Measurements from ENCODE around the gene R3HDM1.
"Not testable (repeated sequence)": the region's sequence is repeated elsewhere in the genome, so short reads cannot be mapped to it uniquely, and the experiment has no call there.

Gene R3HDM1

DNA sequence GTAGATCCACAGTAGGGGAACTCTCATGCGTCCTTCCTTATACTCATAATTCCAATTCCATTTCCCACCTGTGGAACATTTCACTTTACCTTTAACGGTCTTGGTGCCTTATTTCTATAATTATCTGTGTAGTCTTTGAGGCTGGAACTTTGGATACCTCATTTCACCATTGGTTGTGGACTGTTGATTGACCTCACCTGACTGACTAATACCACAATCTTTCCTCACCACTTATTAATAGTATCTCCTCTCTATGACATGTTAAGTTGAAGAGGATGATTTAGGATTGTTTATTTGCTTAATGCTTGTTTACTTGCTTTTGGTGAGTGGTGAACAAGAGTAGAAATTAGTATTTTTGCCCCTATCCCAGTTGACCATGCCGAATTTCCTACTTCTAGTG, 50.0 kb downstream of the R3HDM1 start:
- no peak for DNase-seq

DNA sequence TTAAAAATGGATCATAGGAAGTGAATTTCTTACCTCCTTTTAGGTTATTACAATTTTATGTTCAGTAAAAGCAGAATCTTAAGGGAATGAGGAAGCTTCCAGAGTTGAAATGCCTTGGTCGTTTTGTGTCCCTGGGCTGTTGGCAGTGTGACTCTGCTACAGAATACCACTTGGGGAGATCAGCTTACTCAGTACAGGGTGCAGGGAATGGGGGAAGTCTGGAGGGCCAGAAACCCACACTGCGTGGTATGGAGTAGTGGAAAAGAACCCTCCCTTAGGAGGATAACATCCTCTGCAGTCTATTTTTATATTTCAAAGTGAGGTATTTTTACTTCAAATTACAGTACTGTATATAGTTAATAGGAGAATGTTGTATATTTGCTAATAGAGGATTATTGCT, 51.1 kb downstream of the R3HDM1 start:
- no peak for DNase-seq

DNA sequence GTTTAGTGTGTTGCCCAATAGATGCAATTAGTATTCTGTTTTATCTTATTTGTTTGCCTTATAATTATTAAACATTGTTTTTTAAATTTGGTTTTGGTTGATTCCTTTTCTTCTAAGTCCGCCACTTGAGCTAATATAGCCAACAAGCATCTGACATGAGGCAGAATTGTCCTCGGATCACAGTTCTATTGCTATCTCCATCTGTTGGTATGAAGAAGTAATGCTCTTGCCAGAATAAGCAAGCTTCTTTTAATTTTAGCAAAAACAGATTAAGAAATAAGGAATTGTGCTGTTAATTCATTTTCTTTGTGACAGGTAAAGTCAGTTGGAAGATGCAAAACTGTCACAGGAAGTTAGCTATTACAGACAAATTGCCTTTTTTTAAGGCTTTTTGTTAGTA, 54.3 kb downstream of the R3HDM1 start:
- DNase-seq = no peak

DNA sequence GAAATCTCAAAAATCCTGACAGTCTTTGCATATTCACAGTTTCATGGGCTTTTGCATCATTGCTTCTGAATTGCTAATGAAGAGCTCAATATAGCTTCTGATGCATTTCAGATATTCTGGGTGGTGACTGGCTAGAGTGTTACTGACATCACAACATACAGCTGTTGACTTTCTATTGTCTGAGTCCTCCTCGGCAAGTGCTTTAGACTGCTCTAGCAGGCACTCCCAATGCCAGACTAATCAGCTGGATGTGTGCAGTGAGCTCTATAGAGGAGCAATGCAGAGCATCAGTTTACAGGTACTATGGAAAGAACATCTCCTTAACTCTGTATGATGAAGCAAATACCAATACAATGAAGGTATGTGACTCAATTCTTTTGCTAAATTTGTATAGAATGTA, 54.9 kb downstream of the R3HDM1 start:
- no peak for DNase-seq

DNA sequence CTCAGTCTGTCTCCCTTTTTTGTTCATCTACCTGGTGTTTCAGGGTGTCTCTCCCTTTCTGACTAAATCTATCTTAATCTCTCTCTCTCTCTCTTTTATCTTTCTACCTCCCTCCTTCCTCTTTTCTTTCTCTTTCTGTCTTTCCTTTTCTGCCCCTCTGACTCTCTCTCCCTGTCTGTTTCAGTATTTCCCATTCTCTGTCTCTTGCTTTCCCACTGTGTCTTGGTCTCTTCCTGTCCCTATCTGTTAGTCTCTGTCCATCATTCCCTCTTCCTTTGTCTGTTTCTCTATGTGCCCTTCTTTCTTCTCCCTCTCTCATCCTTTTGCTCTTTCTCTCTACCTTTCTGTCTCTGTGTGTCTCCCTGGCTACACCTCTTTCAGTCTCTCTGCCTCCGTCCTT, 56.7 kb downstream of the R3HDM1 start:
- DNase-seq = no peak

DNA sequence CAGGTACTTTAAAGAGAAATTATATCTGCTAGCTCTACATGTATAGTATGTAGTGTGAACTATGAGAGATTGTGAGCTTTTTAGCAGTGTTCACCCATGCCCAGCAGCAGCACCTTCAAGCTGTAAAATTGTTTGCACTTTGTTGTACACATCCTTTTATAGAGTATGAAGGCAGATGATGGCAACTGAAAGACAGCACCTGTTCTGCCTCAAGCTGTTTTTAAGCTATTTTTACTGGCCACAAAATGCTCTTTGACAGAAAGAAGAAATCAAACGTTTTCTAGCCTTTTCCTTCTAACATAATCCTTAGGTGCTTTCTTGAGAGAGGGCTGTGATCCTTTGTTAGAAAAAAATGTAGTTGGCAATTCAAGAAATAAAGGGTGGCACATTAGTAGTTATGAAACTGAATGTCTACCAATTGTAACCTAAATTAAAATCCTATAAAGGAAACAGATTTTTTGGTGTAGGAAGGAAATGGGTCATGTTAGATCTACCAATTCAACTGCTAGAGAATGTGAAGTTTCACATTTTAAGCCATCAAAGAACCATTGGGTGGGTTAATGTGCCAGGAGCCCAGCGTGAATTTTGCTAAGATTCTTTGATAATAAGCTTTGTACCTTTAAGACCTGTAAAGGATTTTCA, 59.5 kb downstream of the R3HDM1 start:
- no peak for DNase-seq

DNA sequence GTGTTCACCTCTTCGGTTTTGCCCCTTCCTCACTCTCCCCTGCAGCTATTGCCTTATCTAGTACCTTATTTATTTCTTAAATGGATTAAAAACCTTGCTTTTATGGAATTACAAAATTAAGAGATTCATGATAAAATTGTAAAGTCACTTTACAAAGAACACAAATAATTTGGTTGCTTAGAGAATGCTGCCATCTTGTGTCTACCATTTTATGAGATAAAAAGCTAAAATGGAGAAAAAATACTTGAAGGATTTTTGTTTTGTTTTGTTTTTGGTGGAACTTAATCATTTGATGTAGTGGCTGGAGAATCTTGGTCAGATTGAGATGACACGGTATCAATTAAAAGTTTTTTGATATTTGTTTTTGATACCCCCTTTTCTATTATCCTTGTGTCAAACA, 69.6 kb downstream of the R3HDM1 start:
- DNase-seq = peak; percentile 9

DNA sequence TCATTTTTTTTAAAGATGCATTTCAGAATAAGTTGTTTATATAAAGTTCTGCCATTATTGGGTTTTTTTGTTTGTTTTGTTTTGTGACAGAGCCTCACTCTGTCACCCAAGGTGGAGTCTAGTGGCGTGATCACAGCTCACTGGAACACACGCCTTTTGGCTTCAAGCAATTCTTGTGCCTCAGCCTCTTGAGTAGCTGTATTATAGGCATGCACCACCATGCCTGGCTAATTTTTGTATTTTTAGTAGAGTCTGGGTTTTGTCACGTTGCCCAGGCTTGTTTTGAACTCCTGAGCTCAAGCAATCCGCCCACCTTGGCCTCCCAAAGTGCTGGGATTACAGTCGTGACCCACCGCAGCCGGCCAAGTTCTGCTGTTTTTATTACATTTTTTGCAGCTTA, 72.3 kb downstream of the R3HDM1 start:
- no peak for DNase-seq

DNA sequence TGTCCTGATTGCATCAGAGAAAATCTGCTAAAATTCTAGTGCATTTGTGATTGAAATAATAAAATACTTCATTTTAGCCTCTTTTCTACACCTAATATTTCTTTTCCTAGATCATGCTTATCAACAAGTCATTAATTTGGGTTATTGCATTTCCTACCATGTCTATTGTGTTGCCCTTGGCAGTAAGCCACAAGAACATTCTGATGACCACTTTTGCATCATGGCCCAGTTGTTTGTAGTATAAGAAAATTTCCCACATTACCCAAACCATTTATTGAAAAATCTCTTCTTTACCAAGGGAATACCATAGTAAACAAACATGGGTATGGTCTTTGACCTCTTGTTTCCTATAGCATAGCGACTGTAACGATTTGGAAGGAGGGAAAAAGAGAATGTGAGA, 76.3 kb downstream of the R3HDM1 start:
- no peak for DNase-seq

DNA sequence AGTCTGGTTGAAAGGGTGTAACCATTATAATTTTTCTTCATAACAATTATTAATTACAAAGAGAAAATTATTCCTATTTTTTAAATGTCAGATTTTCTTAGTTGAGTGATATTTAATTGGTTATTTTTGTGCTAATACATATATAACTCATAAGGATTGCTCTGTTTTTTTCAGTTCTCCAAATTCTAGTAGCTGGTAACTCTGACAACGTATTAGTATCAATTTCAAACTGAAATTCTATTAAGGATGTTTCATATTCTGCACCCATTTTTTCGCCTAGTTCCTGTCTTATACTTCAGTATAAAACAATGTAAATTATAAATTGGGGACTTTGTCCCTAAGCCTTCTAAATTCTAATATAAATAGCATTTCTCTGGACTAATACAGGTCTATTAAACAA, 81.0 kb downstream of the R3HDM1 start:
- DNase-seq = no peak

DNA sequence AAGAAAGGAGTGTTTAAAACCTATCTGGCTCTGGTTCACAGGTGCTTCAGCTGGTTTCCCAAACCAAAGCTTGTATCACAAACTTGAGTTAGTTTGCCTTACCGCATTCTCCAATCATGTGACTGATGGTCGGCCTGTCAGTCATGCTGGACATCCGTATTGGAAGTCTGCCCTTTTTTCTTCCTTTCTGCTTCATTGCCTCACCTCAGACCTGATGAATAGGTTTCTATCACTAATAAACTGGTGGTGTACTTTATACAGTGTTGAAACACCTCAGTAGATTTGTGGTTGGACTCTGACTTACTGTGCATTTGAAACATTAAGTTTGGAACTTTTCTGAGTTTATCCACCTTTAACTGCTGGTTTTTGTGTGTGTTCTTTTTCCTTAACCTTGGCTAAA, 84.1 kb downstream of the R3HDM1 start:
- DNase-seq = no peak

DNA sequence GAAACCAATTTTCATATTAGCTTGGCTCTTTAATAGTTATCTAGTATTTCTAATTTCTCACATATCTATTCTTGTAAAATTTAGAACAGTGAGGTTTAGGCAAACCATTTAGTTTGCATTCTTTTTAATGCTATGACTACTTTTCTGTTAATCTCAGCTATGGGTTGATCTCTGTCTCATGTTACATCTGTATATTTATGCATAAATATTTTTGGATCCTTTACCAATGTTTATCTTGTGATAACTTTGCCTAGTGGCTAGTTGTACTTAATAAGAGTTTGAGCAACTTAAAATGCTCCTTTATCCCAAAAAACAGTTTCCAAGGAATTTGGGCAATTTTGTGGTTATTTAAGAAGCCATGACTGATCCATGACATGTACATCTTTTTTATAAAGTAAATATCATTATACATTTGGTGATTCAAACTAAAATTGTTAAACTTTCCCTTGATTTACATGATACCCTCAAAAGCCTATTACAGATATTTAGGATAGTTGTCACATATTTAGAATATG, 86.3 kb downstream of the R3HDM1 start:
- DNase-seq = no peak

DNA sequence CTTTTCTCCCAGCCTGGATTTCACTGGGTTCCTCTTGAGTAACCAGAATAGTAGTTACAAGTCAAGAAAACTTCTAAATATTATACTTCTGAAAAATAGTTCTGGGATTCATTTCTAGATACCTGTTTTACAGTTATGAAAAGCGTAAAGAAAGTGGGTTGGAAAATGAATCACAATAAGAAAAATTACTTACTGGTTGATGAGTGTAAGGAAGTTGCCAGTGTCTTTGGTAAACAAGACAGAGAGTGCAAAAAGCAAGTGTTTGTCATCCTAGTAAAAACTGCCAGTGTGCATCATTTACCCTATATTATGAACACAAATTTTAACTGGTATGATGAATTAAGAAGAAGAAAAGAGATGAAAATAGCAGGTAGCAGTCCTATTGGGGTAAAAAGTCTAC, 88.9 kb downstream of the R3HDM1 start:
- DNase-seq = no peak

DNA sequence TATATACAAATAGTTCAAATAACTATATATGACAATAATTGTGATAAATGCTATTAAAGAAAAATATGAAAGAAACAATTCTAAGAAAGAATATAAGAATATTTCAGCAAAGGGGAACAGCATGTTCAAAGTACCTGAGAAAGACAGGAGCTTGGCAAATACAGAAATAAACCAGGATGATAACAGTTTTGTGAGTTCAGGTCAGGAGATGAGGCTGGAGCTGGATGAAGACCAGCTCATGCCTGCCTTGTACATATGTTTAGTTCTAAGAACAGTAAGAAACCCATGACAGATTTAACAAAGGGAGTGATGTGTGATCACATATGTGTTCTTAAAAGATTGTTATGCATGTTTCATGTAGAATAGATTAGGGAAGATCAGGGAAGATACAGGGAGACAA, 98.2 kb downstream of the R3HDM1 start:
- no peak for DNase-seq

DNA sequence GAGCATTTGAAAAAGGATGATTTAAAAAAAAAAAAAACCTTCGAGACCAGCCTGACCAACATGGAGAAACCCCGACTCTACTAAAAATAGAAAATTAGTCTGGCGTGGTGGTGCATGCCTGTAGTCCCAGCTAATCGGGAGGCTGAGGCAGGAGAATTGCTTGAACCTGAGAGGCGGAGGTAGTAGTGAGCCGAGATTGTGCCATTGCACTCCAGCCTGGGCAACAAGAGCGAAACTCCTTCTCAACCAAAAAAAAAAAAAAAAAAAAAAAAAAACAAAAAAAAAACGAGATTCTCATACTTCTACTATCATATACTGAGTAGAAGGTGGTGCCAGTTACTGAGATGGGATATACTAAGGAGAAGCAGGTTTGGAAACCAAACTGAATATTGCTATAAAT, 98.8 kb downstream of the R3HDM1 start:
- DNase-seq = not testable (repeated sequence)

DNA sequence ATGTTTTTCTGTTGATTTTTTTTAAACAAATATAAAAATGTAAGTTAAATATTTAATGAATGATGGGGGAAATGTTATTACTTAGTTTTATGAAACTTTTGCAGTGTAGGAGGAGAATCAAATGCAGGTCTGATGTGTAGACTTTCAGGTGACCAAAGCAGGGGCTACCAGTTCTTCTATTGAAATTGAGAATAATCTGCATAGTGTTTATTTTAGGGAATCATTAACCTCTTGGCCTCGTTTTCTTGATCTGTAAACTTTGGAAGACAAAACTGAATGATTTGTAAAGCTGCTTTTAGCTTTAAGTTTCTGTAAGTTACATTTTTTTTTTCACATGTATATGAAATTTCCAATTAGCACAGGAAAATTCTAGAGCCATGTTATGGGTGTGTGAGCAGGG, 99.2 kb downstream of the R3HDM1 start:
- no peak for DNase-seq

DNA sequence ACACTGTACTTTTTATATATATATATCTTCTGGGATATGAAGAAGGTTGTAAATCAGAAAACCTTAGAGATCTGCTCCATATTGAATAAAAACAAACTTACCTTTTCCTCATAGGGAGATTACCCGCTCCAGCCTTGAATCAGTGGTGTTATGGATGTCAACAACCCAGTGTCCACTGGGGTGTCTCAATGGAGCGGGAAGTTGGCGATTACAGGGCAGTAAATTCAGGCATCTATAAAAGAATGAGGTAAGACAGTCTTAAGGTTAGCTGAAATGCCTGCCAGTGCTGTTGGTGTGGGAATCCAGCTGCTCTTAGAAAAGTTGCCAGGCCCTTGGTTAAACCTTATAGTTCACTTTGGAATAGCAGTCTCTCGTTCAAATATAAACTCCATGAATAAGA, 102.3 kb downstream of the R3HDM1 start:
- DNase-seq = no peak

DNA sequence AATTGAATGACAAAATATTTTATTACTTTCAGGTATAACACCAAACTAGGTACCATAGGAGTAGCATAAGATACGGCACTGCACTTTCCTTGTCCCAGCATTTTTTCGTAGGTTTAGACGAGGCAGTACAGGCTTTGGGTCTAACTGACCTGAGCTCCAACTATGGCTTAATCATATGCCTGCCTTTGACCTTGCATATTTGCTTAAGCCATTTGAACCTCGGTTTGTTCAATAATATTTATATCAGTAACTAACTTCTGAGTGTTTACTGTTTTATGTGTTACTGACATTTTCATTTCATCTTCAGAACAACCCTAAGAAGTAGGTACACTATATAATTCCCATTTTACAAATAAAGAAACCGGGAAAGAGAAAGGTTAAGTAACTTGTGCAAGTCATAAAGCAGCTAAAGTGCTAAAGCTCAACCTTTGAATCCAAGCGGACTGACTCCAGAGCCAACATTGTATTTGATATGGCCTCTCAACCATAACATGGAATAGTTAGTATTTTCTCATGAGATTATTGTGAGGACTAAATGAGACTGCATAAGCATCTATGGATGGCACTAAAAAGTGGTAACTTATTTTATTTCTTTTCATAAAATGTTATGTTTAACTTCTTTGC, 104.0 kb downstream of the R3HDM1 start:
- no peak for DNase-seq

DNA sequence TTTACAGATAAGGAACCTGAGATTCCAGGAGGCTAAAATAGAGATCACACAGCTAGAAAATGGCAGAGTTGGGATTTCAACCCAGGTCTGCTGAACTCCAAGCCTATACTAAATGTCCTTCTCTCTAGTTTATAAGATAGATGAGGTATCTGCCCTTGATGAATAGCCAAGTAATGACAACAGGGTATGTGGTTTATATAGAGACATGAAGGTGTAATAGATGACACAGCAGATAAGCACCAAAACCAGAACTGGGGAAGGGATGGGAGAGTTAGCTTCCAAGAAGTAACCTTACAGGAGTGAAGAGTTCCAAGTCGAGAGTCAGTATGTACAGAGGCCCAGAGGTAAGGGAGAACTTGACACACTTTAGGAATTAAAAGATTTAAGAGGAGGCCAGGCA, 105.7 kb downstream of the R3HDM1 start:
- no peak for DNase-seq

DNA sequence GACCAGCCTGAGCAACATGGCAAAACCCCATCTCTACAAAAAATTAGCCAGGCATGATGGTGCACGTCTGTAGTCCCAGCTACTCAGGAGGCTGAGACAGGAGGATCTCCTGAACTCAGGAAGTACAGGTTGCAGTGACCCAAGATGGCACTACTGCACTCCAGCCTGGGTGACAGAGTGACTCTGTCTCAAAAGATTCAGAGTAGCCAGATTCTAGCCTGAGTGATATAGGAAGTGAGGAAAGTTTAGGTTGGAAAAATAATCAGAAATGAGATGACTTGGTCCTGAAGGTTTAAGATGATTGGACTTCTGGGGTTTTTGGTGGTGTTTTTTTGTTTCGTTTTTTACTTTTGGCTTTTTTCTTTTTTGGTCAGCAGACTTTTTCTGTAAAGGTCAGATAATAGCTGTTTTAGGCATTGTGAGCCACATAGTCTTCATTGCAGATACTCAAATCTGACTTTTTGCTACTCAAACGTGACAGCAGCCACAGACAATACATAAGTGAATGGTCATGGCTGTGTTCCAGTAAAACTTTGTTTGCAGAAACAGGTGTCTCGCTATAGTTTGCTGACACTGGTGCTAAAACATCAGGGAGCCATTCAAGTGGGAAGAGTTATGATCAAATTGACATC, 106.3 kb downstream of the R3HDM1 start:
- no peak for DNase-seq

DNA sequence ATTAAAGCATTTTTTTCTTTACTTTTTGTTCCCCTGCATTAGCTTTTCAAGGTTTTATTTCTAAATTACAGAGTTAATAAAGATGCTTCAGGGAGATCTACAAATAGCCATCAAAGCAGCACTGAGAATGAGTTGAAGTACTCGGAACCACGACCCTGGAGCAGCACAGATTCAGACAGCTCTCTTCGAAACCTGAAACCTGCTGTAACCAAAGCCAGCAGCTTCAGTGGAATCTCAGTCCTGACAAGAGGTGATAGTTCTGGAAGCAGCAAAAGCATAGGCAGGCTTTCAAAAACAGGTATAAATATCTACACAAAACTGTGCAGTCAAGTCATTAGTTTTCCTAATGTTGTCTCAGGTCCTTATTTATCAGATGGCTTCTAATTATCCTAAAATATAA, 107.5 kb downstream of the R3HDM1 start:
- no peak for DNase-seq

DNA sequence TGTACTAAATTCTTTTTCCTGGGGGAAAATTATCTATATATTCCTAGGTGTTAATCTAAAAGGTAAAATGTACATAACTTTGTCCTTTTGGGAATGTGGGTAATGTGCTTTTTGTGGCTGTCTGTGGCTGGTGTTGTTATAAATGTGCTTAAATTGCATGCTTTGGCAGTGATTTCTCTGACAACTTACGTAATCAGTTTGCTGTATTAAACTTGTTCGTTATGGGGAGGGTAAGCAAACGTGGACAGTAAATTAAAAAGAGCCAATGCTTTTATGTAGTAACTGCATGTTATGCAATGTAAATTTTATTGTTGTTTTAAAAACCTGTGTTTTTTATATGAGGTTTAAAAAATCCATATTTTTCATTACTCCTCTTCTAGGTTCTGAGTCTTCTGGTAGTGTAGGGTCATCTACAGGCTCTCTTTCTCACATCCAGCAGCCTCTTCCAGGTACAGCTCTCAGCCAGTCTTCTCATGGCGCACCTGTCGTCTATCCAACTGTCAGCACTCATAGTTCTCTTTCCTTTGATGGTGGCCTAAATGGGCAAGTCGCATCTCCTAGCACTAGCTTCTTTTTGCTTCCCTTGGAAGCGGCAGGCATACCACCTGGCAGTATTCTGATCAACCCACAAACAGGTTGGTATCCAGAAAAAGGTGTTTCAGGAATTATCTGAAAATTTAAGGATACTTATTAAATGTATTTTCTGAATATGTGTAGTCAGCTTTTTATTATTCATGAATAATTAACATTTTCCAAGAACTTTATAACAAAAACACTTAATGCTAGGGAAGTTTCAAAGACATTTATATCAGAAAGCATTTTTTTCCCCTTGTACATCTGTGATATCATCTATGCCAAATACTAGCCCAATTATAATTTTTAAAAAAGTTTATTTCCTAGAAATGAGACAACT, 110.1 kb downstream of the R3HDM1 start:
- no peak for DNase-seq

DNA sequence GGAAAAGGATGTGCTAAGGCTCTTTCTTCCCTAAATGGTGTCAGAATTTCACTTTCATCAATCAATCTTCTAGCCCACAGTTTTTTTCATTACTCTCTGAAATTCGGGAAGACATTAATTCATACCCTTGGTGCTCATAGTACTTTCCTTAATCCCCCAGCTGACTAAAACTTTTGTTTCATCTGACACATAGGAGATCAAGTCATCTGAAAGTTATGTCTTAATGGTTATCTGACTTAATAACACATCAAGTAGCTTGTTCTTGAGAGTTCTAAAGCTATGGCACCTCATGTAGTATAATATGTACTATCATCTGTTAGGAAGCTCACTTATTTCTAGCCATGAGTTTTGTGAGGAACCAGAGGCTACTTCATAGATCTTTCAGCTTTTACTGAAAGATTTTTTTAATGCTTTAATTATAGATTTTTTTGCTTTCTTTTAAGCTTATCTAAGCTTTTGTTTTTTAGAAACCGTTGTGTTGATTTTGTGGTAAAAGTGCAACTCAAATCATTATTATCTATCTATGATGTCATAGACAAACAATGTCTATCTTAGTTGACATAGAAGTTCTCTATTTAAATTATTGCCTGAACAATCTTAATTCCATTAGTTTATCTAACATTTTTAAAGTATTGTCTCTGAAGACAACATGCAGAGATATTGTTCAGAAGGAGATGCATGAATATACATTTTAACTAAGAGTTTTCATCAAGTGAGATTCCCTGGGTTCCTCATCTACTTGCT, 116.7 kb downstream of the R3HDM1 start:
- no peak for DNase-seq
